Skeletal muscle satellite cell (primary cell): ENCODE results near the gene ATXN7L1. TPM values are rescaled to one million over a fixed set of nuclear protein-coding genes. Genes with fewer than 3 reads are reported as not detected.
A peak's percentile ranks its signal among the peaks of the same experiment; 100 is the strongest.

Source experiments
- H3K27me3 ChIP-seq: 2 replicates; pipeline ENCODE4 v1.7.0; 2013; ENCODE audit warnings: low read length; ENCODE audit not compliant: control insufficient read depth, insufficient read depth
- H3K36me3 ChIP-seq: 2 replicates; pipeline ENCODE4 v1.7.0; 2013; ENCODE audit warnings: mild to moderate bottlenecking, control low read depth, low read length; ENCODE audit not compliant: insufficient read depth
- H3K4me1 ChIP-seq: 2 replicates; pipeline ENCODE4 v1.7.0; 2013; ENCODE audit warnings: low read length; ENCODE audit not compliant: control insufficient read depth, insufficient read depth
- H3K4me2 ChIP-seq: 2 replicates; pipeline ENCODE4 v1.7.0; 2013; ENCODE audit warnings: mild to moderate bottlenecking, low read length
- H3K4me3 ChIP-seq: 2 replicates; pipeline ENCODE4 v1.7.0; 2013; ENCODE audit warnings: low read length
- H3K9ac ChIP-seq: 2 replicates; pipeline ENCODE4 v1.7.0; 2013; ENCODE audit warnings: mild to moderate bottlenecking, low read depth, low read length, moderate library complexity
- H3K9me3 ChIP-seq: replicated peaks from 2 replicates; pipeline ENCODE4 v1.7.0; 2013; ENCODE audit warnings: mild to moderate bottlenecking, control low read depth, low read length
- total RNA-seq: library from RNA; depleted of rRNA; stranded (reverse); fragments of >200 nt; gene quantifications from 2 replicates; pipeline ENCODE4 v1.2.3, GENCODE V29; 2012; rRNA removed

Gene ATXN7L1
- 5.3 and 6.8 TPM in 2 replicates for total RNA-seq

GRCh38 chr7:105876091-105876963 lies at the start of gene ATXN7L1:
ATXN7L1 (minus strand) TSS chr7:105876599; CDS start chr7:105876558, 41 bp downstream.
- Histone ChIP-seq H3K4me3 (peak within 1 kb of the TSS; percentile 90), H3K9ac (peak within 1 kb of the TSS; percentile 99), H3K9me3 (no peaks in the 10 kb centered on the region), H3K4me2 (peak within 1 kb of the TSS; percentile 87), H3K4me1 (peaks cover 13% of the 10 kb centered on the region), H3K36me3 (no peaks in the 10 kb centered on the region), H3K27me3 (no peaks in the 10 kb centered on the region)

- Histone ChIP-seq H3K9me3 (no peaks in the 10 kb centered on the region), H3K36me3 (no peaks in the 10 kb centered on the region), H3K4me2 (no peak overlapping the region), H3K4me1 (no peaks in the 10 kb centered on the region), H3K27me3 (no peaks in the 10 kb centered on the region), H3K4me3 (no peak overlapping the region), H3K9ac (no peak overlapping the region)
Observed at GRCh38 chr7:105926131-105926530, 49.7 kb upstream of the ATXN7L1 start.

GRCh38 chr7:105924945-105925344 lies 48.5 kb upstream of the ATXN7L1 start:
- no peak overlapping the region for H3K4me2 ChIP-seq
- H3K36me3 ChIP-seq: no peaks in the 10 kb centered on the region
- no peak overlapping the region for H3K4me3 ChIP-seq
- H3K4me1 ChIP-seq: no peaks in the 10 kb centered on the region
- no peaks in the 10 kb centered on the region for H3K27me3 ChIP-seq
- H3K9ac ChIP-seq: no peak overlapping the region
- H3K9me3 ChIP-seq: no peaks in the 10 kb centered on the region

GRCh38 chr7:105920766-105921165 lies 44.4 kb upstream of the ATXN7L1 start:
- Histone ChIP-seq H3K36me3 (no peaks in the 10 kb centered on the region), H3K4me2 (no peak overlapping the region), H3K27me3 (no peaks in the 10 kb centered on the region), H3K9me3 (no peaks in the 10 kb centered on the region), H3K9ac (no peak overlapping the region), H3K4me1 (peaks cover 6% of the 10 kb centered on the region), H3K4me3 (no peak overlapping the region)

GRCh38 chr7:105917659-105918058 lies 41.3 kb upstream of the ATXN7L1 start:
- Histone ChIP-seq H3K4me1 (peaks cover 6% of the 10 kb centered on the region), H3K36me3 (no peaks in the 10 kb centered on the region), H3K27me3 (no peaks in the 10 kb centered on the region)

GRCh38 chr7:105916603-105917002 lies 40.2 kb upstream of the ATXN7L1 start:
- no peak overlapping the region for H3K4me3 ChIP-seq
- H3K9me3 ChIP-seq: no peaks in the 10 kb centered on the region
- no peak overlapping the region for H3K9ac ChIP-seq
- H3K36me3 ChIP-seq: no peaks in the 10 kb centered on the region
- H3K4me1 ChIP-seq: peaks cover 6% of the 10 kb centered on the region
- no peak overlapping the region for H3K4me2 ChIP-seq
- no peaks in the 10 kb centered on the region for H3K27me3 ChIP-seq

More at GRCh38 chr7:105917659-105918058, 41.3 kb upstream of the ATXN7L1 start:
- H3K9ac ChIP-seq: no peak overlapping the region
- no peaks in the 10 kb centered on the region for H3K9me3 ChIP-seq
- H3K4me3 ChIP-seq: no peak overlapping the region
- H3K4me2 ChIP-seq: no peak overlapping the region

GRCh38 chr7:105913947-105914346 lies 37.5 kb upstream of the ATXN7L1 start:
- Histone ChIP-seq H3K27me3 (no peaks in the 10 kb centered on the region), H3K9ac (no peak overlapping the region), H3K36me3 (no peaks in the 10 kb centered on the region), H3K4me2 (no peak overlapping the region), H3K4me1 (peaks cover 6% of the 10 kb centered on the region), H3K9me3 (no peaks in the 10 kb centered on the region), H3K4me3 (no peak overlapping the region)

GRCh38 chr7:105911961-105912575 lies 35.7 kb upstream of the ATXN7L1 start:
- Histone ChIP-seq H3K4me1 (peaks cover 6% of the 10 kb centered on the region), H3K4me3 (no peak overlapping the region), H3K4me2 (no peak overlapping the region), H3K36me3 (no peaks in the 10 kb centered on the region), H3K27me3 (no peaks in the 10 kb centered on the region), H3K9ac (no peak overlapping the region), H3K9me3 (no peaks in the 10 kb centered on the region)

GRCh38 chr7:105910172-105910571 lies 33.8 kb upstream of the ATXN7L1 start:
- Histone ChIP-seq H3K4me2 (no peak overlapping the region), H3K4me1 (no peaks in the 10 kb centered on the region)

GRCh38 chr7:105909742-105910141 lies 33.3 kb upstream of the ATXN7L1 start:
- no peak overlapping the region for H3K9ac ChIP-seq
- no peaks in the 10 kb centered on the region for H3K36me3 ChIP-seq
- no peaks in the 10 kb centered on the region for H3K27me3 ChIP-seq
- H3K4me1 ChIP-seq: no peaks in the 10 kb centered on the region
- no peak overlapping the region for H3K4me3 ChIP-seq
- no peaks in the 10 kb centered on the region for H3K9me3 ChIP-seq
- H3K4me2 ChIP-seq: no peak overlapping the region

More at GRCh38 chr7:105910172-105910571, 33.8 kb upstream of the ATXN7L1 start:
- H3K36me3 ChIP-seq: no peaks in the 10 kb centered on the region
- H3K4me3 ChIP-seq: no peak overlapping the region
- no peaks in the 10 kb centered on the region for H3K27me3 ChIP-seq
- no peak overlapping the region for H3K9ac ChIP-seq
- no peaks in the 10 kb centered on the region for H3K9me3 ChIP-seq

GRCh38 chr7:105907129-105907846 lies 30.9 kb upstream of the ATXN7L1 start:
- H3K9ac ChIP-seq: no peak overlapping the region

More at GRCh38 chr7:105907129-105907846, 30.9 kb upstream of the ATXN7L1 start:
- no peaks in the 10 kb centered on the region for H3K4me1 ChIP-seq
- no peaks in the 10 kb centered on the region for H3K36me3 ChIP-seq
- H3K9me3 ChIP-seq: no peaks in the 10 kb centered on the region
- no peak overlapping the region for H3K4me3 ChIP-seq
- no peaks in the 10 kb centered on the region for H3K27me3 ChIP-seq
- no peak overlapping the region for H3K4me2 ChIP-seq
